HG03469 (cell line): ENCODE measurements around the gene GRB10.
"Not testable (repeated sequence)": the region's sequence is repeated elsewhere in the genome, so short reads cannot be mapped to it uniquely, and the experiment has no call there.

Source experiments
- ATAC-seq: cut with Tn5 transposase; IDR thresholded peaks from one replicate; pipeline ENCODE4 v1.9.1; 2021; ENCODE audit warnings: mild to moderate bottlenecking, moderate library complexity, moderate number of reproducible peaks; ENCODE audit not compliant: unreplicated experiment

The GRB10 gene

GRCh38 chr7:50779427-50779826 is 3.3 kb downstream of the GRB10 start:
- ATAC-seq = no peak

GRCh38 chr7:50778189-50778588 is 4.5 kb downstream of the GRB10 start:
- ATAC-seq = no peak

GRCh38 chr7:50775836-50776235 is 6.9 kb downstream of the GRB10 start:
- no peak for ATAC-seq

- ATAC-seq = no peak
Observed at GRCh38 chr7:50775231-50775630, 7.5 kb downstream of the GRB10 start.

GRCh38 chr7:50774319-50774718 is 8.4 kb downstream of the GRB10 start:
- ATAC-seq = no peak

GRCh38 chr7:50773071-50773470 is 9.6 kb downstream of the GRB10 start:
- not testable (repeated sequence) for ATAC-seq

GRCh38 chr7:50771120-50772002 is 11.3 kb downstream of the GRB10 start:
- ATAC-seq = no peak

- no peak for ATAC-seq
Observed at GRCh38 chr7:50768485-50769474, 13.9 kb downstream of the GRB10 start.

GRCh38 chr7:50766849-50767207 is 15.9 kb downstream of the GRB10 start:
- ATAC-seq = no peak

- ATAC-seq = no peak
Observed at GRCh38 chr7:50766106-50766848, 16.4 kb downstream of the GRB10 start.

GRCh38 chr7:50762337-50762736 is 20.4 kb downstream of the GRB10 start:
- ATAC-seq = no peak

- no peak for ATAC-seq
Observed at GRCh38 chr7:50761713-50762112, 21.0 kb downstream of the GRB10 start.

- ATAC-seq = no peak
Observed at GRCh38 chr7:50757703-50758390, 24.8 kb downstream of the GRB10 start.

- no peak for ATAC-seq
Observed at GRCh38 chr7:50756180-50756579, 26.5 kb downstream of the GRB10 start.

GRCh38 chr7:50754684-50755083 is 28.0 kb downstream of the GRB10 start:
- no peak for ATAC-seq

GRCh38 chr7:50754241-50754640 is 28.5 kb downstream of the GRB10 start:
- no peak for ATAC-seq

GRCh38 chr7:50752422-50752821 is 30.3 kb downstream of the GRB10 start:
- no peak for ATAC-seq

GRCh38 chr7:50751146-50751545 is 31.6 kb downstream of the GRB10 start:
- no peak for ATAC-seq

GRCh38 chr7:50749896-50750295 is 32.8 kb downstream of the GRB10 start:
- ATAC-seq = no peak

- ATAC-seq = no peak
Observed at GRCh38 chr7:50748472-50748871, 34.2 kb downstream of the GRB10 start.
